ENCODE data around the gene GRID1.

DNA sequence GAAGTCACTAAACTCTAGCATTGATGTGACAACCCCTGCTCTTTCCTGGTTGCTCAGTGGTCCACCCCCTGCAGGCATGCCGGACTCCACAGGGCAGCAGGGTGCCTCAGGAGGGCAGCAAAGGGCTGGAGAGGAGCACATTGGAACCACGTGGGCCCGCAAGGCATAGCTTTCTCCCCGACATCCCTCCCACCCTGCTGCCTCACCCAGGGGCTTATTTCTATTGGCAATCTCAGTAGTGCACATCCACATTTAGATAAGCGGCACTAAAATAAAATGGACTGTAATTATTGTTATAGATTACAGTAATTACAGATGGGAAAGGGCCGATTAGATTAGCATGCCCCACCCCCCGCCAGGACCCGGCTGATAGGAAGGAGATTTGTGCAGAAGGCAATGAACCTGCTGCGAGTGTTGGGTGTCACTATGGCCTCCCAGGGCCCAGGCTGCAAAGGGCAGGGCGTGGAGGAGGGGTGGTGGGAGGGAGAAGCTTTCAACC lies 580.1 kb downstream of the GRID1 start:
- TF ChIP-seq, protein P1, sequence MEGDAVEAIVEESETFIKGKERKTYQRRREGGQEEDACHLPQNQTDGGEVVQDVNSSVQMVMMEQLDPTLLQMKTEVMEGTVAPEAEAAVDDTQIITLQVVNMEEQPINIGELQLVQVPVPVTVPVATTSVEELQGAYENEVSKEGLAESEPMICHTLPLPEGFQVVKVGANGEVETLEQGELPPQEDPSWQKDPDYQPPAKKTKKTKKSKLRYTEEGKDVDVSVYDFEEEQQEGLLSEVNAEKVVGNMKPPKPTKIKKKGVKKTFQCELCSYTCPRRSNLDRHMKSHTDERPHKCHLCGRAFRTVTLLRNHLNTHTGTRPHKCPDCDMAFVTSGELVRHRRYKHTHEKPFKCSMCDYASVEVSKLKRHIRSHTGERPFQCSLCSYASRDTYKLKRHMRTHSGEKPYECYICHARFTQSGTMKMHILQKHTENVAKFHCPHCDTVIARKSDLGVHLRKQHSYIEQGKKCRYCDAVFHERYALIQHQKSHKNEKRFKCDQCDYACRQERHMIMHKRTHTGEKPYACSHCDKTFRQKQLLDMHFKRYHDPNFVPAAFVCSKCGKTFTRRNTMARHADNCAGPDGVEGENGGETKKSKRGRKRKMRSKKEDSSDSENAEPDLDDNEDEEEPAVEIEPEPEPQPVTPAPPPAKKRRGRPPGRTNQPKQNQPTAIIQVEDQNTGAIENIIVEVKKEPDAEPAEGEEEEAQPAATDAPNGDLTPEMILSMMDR (IDR thresholded peaks at IDR 0.05) = peak in 1 of 6 experiments; percentile 17
- no peak for TF ChIP-seq POLR2A (IDR thresholded peaks at IDR 0.05)

Data from thyroid gland (tissue), 4 donors.